ENCODE measurements around the gene MTA1.

The MTA1 gene

DNA sequence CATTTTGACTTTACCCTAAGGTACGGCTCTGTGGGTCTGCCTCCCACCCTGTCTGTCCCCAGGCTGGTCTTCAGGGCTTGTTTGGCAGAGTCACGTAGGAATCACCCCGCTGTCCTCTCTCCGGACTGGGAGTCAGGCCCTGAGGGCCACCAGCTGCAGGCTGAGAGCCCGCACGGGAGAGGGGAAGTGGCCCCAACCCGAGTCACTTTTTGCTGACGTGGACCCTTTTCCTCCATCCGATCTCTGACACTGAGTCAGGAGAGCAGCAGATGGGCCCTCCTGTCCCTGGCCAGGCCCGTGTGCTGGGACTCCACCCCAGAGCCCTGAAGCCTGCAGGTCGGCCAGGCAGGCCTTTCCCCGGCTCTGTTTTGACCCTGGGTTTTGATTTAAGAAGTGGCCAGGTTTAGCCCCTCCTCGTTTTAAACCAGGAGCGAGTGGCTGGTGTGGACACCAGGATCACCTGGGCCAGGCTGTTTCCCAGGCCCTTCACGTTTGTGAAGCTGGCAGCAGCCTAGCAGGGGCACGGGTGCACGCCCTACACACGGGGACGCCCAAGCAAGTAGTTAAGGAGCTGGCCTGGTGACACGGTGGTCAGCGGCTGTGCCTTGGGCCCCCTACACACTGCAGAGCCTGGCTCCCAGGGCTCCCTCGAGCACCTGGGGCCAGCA, 33.8 kb upstream of the MTA1 start:
- POLR2A ChIA-PET = no interaction called here
- DNase-seq (ENCODE audit: low read depth, low spot score) = no peak
- CTCF ChIA-PET = interaction anchor here (1.0 to 1.4 kb wide), 3 partner anchors 11 to 95 kb away, joined by 3 to 5 read pairs (median 3); no protein-coding TSS in a partner anchor
- no peak for TF ChIP-seq CTCF (IDR thresholded peaks at IDR 0.05; ENCODE audit: insufficient read depth, low read length, missing control alignments)
- H3K4me3 ChIP-seq (ENCODE audit: low read depth, low read length) = no peak overlapping the region

DNA sequence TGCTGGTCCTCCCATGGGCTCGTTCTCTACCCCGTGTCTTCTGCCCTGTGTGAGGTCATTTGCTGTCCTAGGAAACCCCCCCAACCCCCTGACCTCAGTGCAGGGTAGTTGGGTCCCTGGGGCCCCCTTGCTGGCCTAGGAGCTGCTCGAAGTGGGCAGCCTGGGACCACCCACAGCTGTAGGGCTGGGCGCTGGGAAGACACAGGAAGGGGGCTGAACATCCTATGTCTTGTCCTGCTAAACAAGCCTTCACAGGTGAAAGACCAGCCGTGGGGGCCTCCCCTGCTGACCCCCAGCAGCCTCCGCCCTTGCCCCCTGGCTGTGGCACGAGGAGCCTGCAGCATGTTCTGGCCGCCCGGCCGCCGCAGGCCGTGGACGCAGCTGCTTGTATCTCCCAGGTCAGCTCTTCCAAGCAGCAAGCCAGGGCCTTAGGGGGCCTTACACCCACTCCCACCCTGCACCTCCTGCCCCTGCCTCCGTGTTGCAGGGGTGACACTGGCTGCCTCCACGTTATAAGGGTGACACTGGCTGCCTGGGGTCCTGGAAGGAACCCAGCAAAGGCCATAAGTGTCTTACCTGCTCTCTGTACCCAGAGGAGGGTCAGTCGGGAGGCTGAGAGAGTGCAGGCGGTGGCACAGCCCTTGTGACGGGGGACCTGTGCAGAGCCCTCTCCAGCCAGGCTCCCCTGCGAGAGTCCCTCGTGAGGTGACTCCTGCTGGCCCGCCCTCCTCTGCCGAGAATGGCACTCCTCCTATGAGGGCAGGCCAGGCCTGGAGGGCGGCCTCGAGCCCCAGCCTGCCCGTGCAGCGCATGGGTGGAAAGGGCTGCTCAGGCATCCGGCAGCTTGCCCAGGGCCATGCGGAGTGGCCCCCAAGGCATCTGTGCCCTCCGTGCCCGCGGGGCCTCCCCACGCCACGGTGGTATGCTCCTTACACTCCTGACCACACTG, 32.8 kb upstream of the MTA1 start:
- H3K4me3 ChIP-seq (ENCODE audit: low read depth, low read length) = no peak overlapping the region
- POLR2A ChIA-PET = no interaction called here
- CTCF ChIA-PET = interaction anchor here (1.4 kb wide), 1 partner anchor 10 kb away, joined by 3 read pairs; no protein-coding TSS in a partner anchor
- no peak for DNase-seq (ENCODE audit: low read depth, low spot score)
- no peak for TF ChIP-seq CTCF (IDR thresholded peaks at IDR 0.05; ENCODE audit: insufficient read depth, low read length, missing control alignments)

DNA sequence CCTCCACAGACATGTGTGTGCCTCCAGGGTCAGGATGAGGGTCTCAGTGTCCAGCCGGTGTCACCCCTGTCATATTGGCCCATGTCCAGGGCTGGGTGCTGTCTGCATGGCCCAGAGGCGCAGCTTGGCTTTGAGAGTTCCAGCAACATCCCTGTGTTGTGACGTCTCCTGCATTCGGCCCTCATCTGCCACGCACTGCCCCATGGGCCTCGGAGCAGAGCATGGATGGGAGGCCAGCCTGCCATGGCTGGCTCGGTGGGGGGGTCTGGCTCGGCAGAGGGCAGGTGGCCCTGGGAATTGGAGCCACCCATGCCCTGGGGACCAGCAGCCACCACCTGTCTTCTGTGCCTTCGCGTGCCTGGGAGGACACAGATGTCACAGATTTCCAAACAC, 32.1 kb upstream of the MTA1 start:
- no peak overlapping the region for H3K4me3 ChIP-seq (ENCODE audit: low read depth, low read length)
- CTCF ChIA-PET = no interaction called here
- no peak for DNase-seq (ENCODE audit: low read depth, low spot score)
- POLR2A ChIA-PET = no interaction called here
- no peak for TF ChIP-seq CTCF (IDR thresholded peaks at IDR 0.05; ENCODE audit: insufficient read depth, low read length, missing control alignments)

GRCh38 chr14:105388110-105388951, 31.3 kb upstream of the MTA1 start:
- ChIA-PET CTCF (interaction anchor here (0.9 to 1.2 kb wide), 2 partner anchors 11 to 18 kb away, joined by 3 to 6 read pairs; no protein-coding TSS in a partner anchor), POLR2A (no interaction called here)
- H3K4me3 ChIP-seq (ENCODE audit: low read depth, low read length) = no peak overlapping the region
- no peak for TF ChIP-seq CTCF (IDR thresholded peaks at IDR 0.05; ENCODE audit: insufficient read depth, low read length, missing control alignments)
- no peak for DNase-seq (ENCODE audit: low read depth, low spot score)

- ChIA-PET CTCF (interaction anchor here (0.9 to 1.2 kb wide), 2 partner anchors 10 to 18 kb away, joined by 3 to 6 read pairs; no protein-coding TSS in a partner anchor), POLR2A (no interaction called here)
- DNase-seq (ENCODE audit: low read depth, low spot score) = no peak
- TF ChIP-seq CTCF (IDR thresholded peaks at IDR 0.05; ENCODE audit: insufficient read depth, low read length, missing control alignments) = no peak
- no peak overlapping the region for H3K4me3 ChIP-seq (ENCODE audit: low read depth, low read length)
Measured at GRCh38 chr14:105388976-105389375, 30.7 kb upstream of the MTA1 start.
